ENCODE data around the gene TNS3. TPM values are rescaled to one million over a fixed set of nuclear protein-coding genes. Genes with fewer than 3 reads are reported as not detected.

The TNS3 gene
- total RNA-seq, 1 experiment from 2014 or later, result 135 TPM

GRCh38 chr7:47390914-47391313 lies 191.0 kb downstream of the TNS3 start:
- Mint-ChIP-seq H3K36me3 (ENCODE audit: insufficient read depth, unreplicated experiment) (peaks cover 9% of the 10 kb centered on the region), H3K4me1 (ENCODE audit: low read depth, unreplicated experiment) (peaks cover 7% of the 10 kb centered on the region), H3K4me3 (ENCODE audit: low read depth, unreplicated experiment) (no peak overlapping the region), H3K9me3 (ENCODE audit: low read depth, unreplicated experiment) (no peaks in the 10 kb centered on the region), H3K27ac (ENCODE audit: unreplicated experiment) (no peak overlapping the region), H3K27me3 (ENCODE audit: unreplicated experiment) (no peaks in the 10 kb centered on the region)
- CTCF ChIA-PET, result no interaction called here
- DNase-seq, result no peak
- TF ChIP-seq CTCF (IDR thresholded peaks at IDR 0.05; ENCODE audit: unreplicated experiment), result no peak
- BruUV-seq (replicated peaks), result no TSS peak
- intact Hi-C loops (cut with micrococcal nuclease; ENCODE audit: unreplicated experiment), result no loop called here

- Mint-ChIP-seq H3K4me1 (ENCODE audit: low read depth, unreplicated experiment) (peaks cover 16% of the 10 kb centered on the region), H3K27ac (ENCODE audit: unreplicated experiment) (no peak overlapping the region), H3K4me3 (ENCODE audit: low read depth, unreplicated experiment) (no peak overlapping the region), H3K36me3 (ENCODE audit: insufficient read depth, unreplicated experiment) (peaks cover 8% of the 10 kb centered on the region), H3K9me3 (ENCODE audit: low read depth, unreplicated experiment) (no peaks in the 10 kb centered on the region), H3K27me3 (ENCODE audit: unreplicated experiment) (no peaks in the 10 kb centered on the region)
- no peak for DNase-seq
- TF ChIP-seq CTCF (IDR thresholded peaks at IDR 0.05; ENCODE audit: unreplicated experiment), result no peak
- CTCF ChIA-PET, result no interaction called here
- BruUV-seq (replicated peaks), result no TSS peak
- intact Hi-C loops (cut with micrococcal nuclease; ENCODE audit: unreplicated experiment), result no loop called here
These were observed 191.8 kb downstream of the TNS3 start for GRCh38 chr7:47389923-47390630.

GRCh38 chr7:47389171-47389922 lies 192.6 kb downstream of the TNS3 start:
- no peaks in the 10 kb centered on the region for H3K27me3 Mint-ChIP-seq (ENCODE audit: unreplicated experiment)
- no peak for TF ChIP-seq CTCF (IDR thresholded peaks at IDR 0.05; ENCODE audit: unreplicated experiment)
- peaks cover 8% of the 10 kb centered on the region for H3K36me3 Mint-ChIP-seq (ENCODE audit: insufficient read depth, unreplicated experiment)
- peaks cover 18% of the 10 kb centered on the region for H3K4me1 Mint-ChIP-seq (ENCODE audit: low read depth, unreplicated experiment)
- DNase-seq, result no peak
- CTCF ChIA-PET, result no interaction called here
- BruUV-seq (replicated peaks), result no TSS peak
- no peak overlapping the region for H3K4me3 Mint-ChIP-seq (ENCODE audit: low read depth, unreplicated experiment)
- no peaks in the 10 kb centered on the region for H3K9me3 Mint-ChIP-seq (ENCODE audit: low read depth, unreplicated experiment)
- H3K27ac Mint-ChIP-seq (ENCODE audit: unreplicated experiment), result no peak overlapping the region
- intact Hi-C loops (cut with micrococcal nuclease; ENCODE audit: unreplicated experiment), result no loop called here

GRCh38 chr7:47387506-47387905 lies 194.4 kb downstream of the TNS3 start:
- DNase-seq, result no peak
- Mint-ChIP-seq H3K9me3 (ENCODE audit: low read depth, unreplicated experiment) (no peaks in the 10 kb centered on the region), H3K4me1 (ENCODE audit: low read depth, unreplicated experiment) (peaks cover 18% of the 10 kb centered on the region), H3K36me3 (ENCODE audit: insufficient read depth, unreplicated experiment) (peaks cover 8% of the 10 kb centered on the region), H3K27ac (ENCODE audit: unreplicated experiment) (no peak overlapping the region), H3K27me3 (ENCODE audit: unreplicated experiment) (no peaks in the 10 kb centered on the region), H3K4me3 (ENCODE audit: low read depth, unreplicated experiment) (no peak overlapping the region)
- intact Hi-C loops (cut with micrococcal nuclease; ENCODE audit: unreplicated experiment), result no loop called here
- BruUV-seq (replicated peaks), result no TSS peak
- TF ChIP-seq CTCF (IDR thresholded peaks at IDR 0.05; ENCODE audit: unreplicated experiment), result no peak
- CTCF ChIA-PET, result no interaction called here
